ENCODE measurements around the gene FUBP3.

DNA sequence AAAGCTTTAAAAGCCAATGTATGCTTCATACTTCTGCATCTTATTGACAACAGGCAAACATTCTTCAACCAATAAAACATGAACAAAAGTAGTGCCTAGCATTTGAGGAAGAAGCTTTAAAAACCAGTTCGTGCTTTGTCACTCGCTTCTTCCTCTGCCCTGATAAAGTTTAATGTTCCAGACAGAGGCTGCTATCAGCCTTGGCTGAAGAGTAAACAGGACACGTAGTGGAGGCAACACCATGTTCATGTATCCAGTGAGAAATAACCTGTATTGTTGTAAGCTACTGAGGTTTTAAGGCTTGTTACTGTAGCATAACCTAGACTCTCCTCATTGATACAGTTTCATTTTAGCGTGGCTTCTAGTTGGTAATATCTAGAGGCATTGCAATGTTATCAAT is 3.2 kb upstream of the FUBP3 start:
- TF ChIP-seq, protein P1, sequence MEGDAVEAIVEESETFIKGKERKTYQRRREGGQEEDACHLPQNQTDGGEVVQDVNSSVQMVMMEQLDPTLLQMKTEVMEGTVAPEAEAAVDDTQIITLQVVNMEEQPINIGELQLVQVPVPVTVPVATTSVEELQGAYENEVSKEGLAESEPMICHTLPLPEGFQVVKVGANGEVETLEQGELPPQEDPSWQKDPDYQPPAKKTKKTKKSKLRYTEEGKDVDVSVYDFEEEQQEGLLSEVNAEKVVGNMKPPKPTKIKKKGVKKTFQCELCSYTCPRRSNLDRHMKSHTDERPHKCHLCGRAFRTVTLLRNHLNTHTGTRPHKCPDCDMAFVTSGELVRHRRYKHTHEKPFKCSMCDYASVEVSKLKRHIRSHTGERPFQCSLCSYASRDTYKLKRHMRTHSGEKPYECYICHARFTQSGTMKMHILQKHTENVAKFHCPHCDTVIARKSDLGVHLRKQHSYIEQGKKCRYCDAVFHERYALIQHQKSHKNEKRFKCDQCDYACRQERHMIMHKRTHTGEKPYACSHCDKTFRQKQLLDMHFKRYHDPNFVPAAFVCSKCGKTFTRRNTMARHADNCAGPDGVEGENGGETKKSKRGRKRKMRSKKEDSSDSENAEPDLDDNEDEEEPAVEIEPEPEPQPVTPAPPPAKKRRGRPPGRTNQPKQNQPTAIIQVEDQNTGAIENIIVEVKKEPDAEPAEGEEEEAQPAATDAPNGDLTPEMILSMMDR (IDR thresholded peaks at IDR 0.05) = no peak
- no peak for TF ChIP-seq POLR2A (IDR thresholded peaks at IDR 0.05)

All from tibial nerve (tissue), 3 donors.